Body of pancreas (tissue), 4 donors: ENCODE data around the gene CACYBP. TPM values are rescaled to one million over a fixed set of nuclear protein-coding genes. Genes with fewer than 3 reads are reported as not detected.

Experiments
- ATAC-seq: fragments of 150-250 bp; one replicate; pipeline ENCODE4 v1.9.1; 2016
- DNase-seq, 4 donors: peaks; one replicate each; pipeline ENCODE4 v3.0.0-alpha.2; 2019
- H3K27ac ChIP-seq, 4 donors: fragments of 200-600 bp; sonication (generic); 1 replicate in 3 of 4; 2 replicates in 1 of 4; pipeline versions ENCODE4 v1.5.1 to v1.6.1; 2016 to 2019; ENCODE audit warnings: mild to moderate bottlenecking in 1 of 4, mixed read lengths in 1 of 4, moderate library complexity in 1 of 4
- H3K27me3 ChIP-seq, 2 donors: fragments of 200-600 bp; sonication (generic); one replicate each; pipeline ENCODE4 v1.6.0; 2016; ENCODE audit warnings: mild to moderate bottlenecking in 1 of 2
- H3K36me3 ChIP-seq, 2 donors: fragments of 200-600 bp; sonication (generic); replicated peaks in 1 of 2; 2 replicates each; pipeline ENCODE4 v1.5.1; 2016; ENCODE audit warnings: low read depth in 2 of 2; ENCODE audit not compliant: insufficient read depth in 1 of 2
- H3K4me1 ChIP-seq: fragments of 200-600 bp; sonication (generic); one replicate; pipeline ENCODE4 v1.6.0; 2016
- H3K4me3 ChIP-seq, 2 donors: fragments of 200-600 bp; sonication (generic); 1 replicate in 1 of 2; 2 replicates in 1 of 2; pipeline ENCODE4 v1.5.1; 2016 to 2019
- H3K9me3 ChIP-seq, 3 donors: fragments of 200-600 bp; sonication (generic); 1 replicate in 2 of 3; 2 replicates in 1 of 3; pipeline ENCODE4 v1.5.1; 2016
- POLR2A ChIP-seq, 3 donors: fragments of 450-650 bp; IDR thresholded peaks; one replicate each; pipeline ENCODE4 v1.6.1; 2016; ENCODE audit warnings: antibody characterized with exemption in 3 of 3, mild to moderate bottlenecking in 2 of 3
- WGBS, 2 donors: methylation state at CpG; one replicate each; pipeline ENCODE4 v1.1.5; 2017; 5-methylcytosine and 5-hydroxymethylcytosine counted together
- intact Hi-C: fragments of 100-400 bp; cut with DNase I; formaldehyde crosslinking; loops from one replicate; pipeline ENCODE4 v1.15.1; 2023
- total RNA-seq, 2 donors: library from RNA; depleted of rRNA; stranded (reverse); fragments of >200 nt; gene quantifications; one replicate each; pipeline ENCODE4 v1.1.0, GENCODE V29; 2016
- TF ChIP-seq, protein P1 (sequence below), 7 experiments: fragments of 450-650 bp in 4 of 7; fragments of 200-600 bp in 3 of 7; sonication (generic) in 3 of 7; IDR thresholded peaks; one replicate each; pipeline ENCODE4 v1.5.1; 2016 to 2019; ENCODE audit warnings: antibody characterized with exemption in 7 of 7

The CACYBP gene
- total RNA-seq, 2 donors from 2014 or later: 43.5 to 86.9 TPM

DNA sequence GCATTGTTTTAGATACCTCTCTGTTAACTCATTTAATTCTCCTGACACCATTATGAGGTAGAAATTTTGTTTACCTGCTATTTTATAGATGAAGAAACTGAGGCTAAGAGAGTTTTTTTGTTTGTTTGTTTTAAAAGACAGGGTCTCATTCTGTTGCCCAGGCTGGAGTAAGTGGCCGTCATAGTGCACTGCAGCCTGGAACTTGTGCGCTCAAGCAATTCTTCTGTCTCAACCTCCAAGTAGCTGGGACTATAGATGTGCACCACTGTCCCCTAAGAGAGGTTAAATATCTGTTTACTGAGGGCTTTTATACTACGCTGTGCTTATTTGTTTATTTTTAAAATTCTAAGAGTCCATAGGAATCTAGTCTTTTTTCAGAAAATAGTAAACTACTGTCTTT lies 43.7 kb upstream of the CACYBP start:
- 96 to 97% methylated on average over 3 of the region's 3 CpGs for WGBS, 2 donors

DNA sequence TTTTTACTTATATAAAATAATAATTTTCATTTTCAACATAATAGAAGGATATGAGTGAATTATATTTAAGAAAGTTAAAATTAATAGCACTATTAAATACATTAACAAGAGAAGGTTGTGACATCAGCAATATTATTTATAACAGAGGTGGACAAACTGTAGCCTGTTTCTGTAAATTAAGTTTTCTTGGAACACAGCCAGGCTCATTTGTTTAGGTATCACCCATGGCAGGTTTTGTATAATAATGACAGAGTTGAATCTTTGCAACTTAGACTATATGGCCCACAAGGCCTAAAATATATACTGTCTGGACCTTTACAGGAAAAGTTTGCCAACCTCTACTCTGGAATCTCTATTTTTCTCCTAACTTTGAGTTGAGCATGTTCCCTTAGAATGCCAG lies 42.8 kb upstream of the CACYBP start:
- ATAC-seq (no peak), DNase-seq (no peak)
- no peak overlapping the region for H3K27ac ChIP-seq
- H3K9me3 ChIP-seq: no peaks in the 10 kb centered on the region
- intact Hi-C loops: no loop called here
- H3K4me3 ChIP-seq: no peak overlapping the region
- H3K36me3 ChIP-seq: peaks cover 0 to 2% of the 10 kb centered on the region in 2 donors
- peaks cover 32% of the 10 kb centered on the region for H3K4me1 ChIP-seq
- TF ChIP-seq, protein P1, sequence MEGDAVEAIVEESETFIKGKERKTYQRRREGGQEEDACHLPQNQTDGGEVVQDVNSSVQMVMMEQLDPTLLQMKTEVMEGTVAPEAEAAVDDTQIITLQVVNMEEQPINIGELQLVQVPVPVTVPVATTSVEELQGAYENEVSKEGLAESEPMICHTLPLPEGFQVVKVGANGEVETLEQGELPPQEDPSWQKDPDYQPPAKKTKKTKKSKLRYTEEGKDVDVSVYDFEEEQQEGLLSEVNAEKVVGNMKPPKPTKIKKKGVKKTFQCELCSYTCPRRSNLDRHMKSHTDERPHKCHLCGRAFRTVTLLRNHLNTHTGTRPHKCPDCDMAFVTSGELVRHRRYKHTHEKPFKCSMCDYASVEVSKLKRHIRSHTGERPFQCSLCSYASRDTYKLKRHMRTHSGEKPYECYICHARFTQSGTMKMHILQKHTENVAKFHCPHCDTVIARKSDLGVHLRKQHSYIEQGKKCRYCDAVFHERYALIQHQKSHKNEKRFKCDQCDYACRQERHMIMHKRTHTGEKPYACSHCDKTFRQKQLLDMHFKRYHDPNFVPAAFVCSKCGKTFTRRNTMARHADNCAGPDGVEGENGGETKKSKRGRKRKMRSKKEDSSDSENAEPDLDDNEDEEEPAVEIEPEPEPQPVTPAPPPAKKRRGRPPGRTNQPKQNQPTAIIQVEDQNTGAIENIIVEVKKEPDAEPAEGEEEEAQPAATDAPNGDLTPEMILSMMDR (IDR thresholded peaks at IDR 0.05): no peak
- TF ChIP-seq POLR2A (IDR thresholded peaks at IDR 0.05): no peak
- no peaks in the 10 kb centered on the region for H3K27me3 ChIP-seq

More for the DNA sequence above, 43.7 kb upstream of the CACYBP start:
- ATAC-seq (no peak), DNase-seq (no peak)
- H3K4me3 ChIP-seq: no peak overlapping the region
- intact Hi-C loops: no loop called here
- H3K27me3 ChIP-seq: no peaks in the 10 kb centered on the region
- TF ChIP-seq, protein P1 (IDR thresholded peaks at IDR 0.05): no peak
- TF ChIP-seq POLR2A (IDR thresholded peaks at IDR 0.05): no peak
- H3K9me3 ChIP-seq: no peaks in the 10 kb centered on the region
- no peak overlapping the region for H3K27ac ChIP-seq
- peaks cover 32% of the 10 kb centered on the region for H3K4me1 ChIP-seq
- H3K36me3 ChIP-seq: peaks cover 0 to 2% of the 10 kb centered on the region in 2 donors

DNA sequence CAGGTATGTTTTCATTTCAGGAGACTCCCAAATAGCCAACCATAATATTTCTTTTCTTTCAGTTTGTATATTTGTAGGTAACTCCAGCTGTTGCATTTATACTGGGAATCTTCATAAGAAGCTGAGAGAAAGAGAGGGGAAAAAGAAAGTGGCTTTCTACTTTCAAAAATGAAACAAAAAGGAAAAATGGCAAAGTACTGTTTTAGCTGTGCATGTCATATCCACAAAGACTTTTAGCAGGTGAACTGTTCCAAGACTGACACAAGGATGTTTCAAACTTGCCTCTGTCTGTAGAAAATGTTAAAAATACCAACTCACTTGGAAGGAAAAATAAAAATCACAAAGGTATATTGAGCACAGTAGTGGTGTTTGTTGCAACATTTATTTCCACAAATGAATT lies 41.9 kb upstream of the CACYBP start:
- H3K36me3 ChIP-seq: peaks cover 0 to 2% of the 10 kb centered on the region in 2 donors
- DNase-seq (no peak), ATAC-seq (no peak)
- H3K27me3 ChIP-seq: no peaks in the 10 kb centered on the region
- TF ChIP-seq POLR2A (IDR thresholded peaks at IDR 0.05): no peak
- TF ChIP-seq, protein P1 (IDR thresholded peaks at IDR 0.05): no peak
- no peak overlapping the region for H3K4me3 ChIP-seq
- intact Hi-C loops: no loop called here
- no peaks in the 10 kb centered on the region for H3K9me3 ChIP-seq
- no peak overlapping the region for H3K27ac ChIP-seq
- peaks cover 29% of the 10 kb centered on the region for H3K4me1 ChIP-seq

DNA sequence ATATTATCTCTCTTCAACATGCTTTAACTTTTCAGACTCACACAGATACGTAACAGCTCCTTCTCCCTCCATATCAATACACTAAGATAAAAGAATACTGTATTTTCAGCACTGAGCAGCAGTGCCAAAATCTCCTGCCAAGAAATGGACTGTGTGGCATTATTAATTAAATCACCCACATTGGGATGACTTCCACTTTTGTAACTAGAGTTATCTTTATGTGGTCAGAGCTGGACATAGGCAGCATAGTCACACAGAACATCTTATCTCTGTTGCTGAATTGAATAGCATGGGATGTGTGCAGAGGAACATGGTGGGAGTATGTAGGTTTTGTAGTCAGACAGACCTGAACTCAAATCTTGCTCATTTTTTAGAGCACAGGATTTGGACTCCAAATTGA lies 41.4 kb upstream of the CACYBP start:
- no peak overlapping the region for H3K27ac ChIP-seq
- H3K4me1 ChIP-seq: peaks cover 26% of the 10 kb centered on the region
- intact Hi-C loops: no loop called here
- H3K36me3 ChIP-seq: peaks cover 0 to 2% of the 10 kb centered on the region in 2 donors
- H3K27me3 ChIP-seq: no peaks in the 10 kb centered on the region
- WGBS, 2 donors: 23 to 35% methylated on average over 1 of the region's 1 CpG
- ATAC-seq (no peak), DNase-seq (no peak)
- H3K9me3 ChIP-seq: no peaks in the 10 kb centered on the region
- H3K4me3 ChIP-seq: no peak overlapping the region
- TF ChIP-seq, protein P1 (IDR thresholded peaks at IDR 0.05): no peak
- no peak for TF ChIP-seq POLR2A (IDR thresholded peaks at IDR 0.05)

DNA sequence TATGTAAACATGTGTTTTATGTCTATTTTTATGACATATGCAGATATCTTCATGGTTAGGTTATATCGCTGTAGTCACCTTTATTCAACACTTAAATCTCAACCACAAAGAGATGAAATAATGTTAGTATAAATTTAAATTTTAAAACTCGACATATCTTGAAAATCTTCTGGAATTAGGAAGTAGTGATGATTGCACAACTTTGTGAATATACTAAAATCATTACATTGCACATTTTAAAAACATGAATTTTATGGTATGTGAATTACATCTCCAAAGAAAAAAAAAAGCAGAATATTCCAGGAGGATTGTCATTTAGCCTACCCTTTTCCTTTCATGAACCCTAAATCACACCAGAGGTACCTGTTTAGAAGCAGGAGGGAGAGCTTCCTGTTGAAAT lies 39.4 kb upstream of the CACYBP start:
- no peaks in the 10 kb centered on the region for H3K9me3 ChIP-seq
- ATAC-seq: no peak
- H3K4me3 ChIP-seq: no peak overlapping the region
- no peaks in the 10 kb centered on the region for H3K27me3 ChIP-seq
- WGBS, 2 donors: 91 to 93% methylated on average over 2 of the region's 2 CpGs
- H3K4me1 ChIP-seq: peaks cover 24% of the 10 kb centered on the region
- H3K27ac ChIP-seq: no peak overlapping the region
- no peak for DNase-seq
- intact Hi-C loops: no loop called here
- H3K36me3 ChIP-seq: peaks cover 0 to 2% of the 10 kb centered on the region in 2 donors
- no peak for TF ChIP-seq POLR2A (IDR thresholded peaks at IDR 0.05)
- TF ChIP-seq, protein P1 (IDR thresholded peaks at IDR 0.05): no peak
